IMR-90 (cell line): ENCODE data around the gene SLC13A5. TPM values are rescaled to one million over a fixed set of nuclear protein-coding genes. Genes with fewer than 3 reads are reported as not detected.

Experiments
- ATAC-seq: fragments of 200-7000 bp; cut with Tn5 transposase; 2 replicates; pipeline ENCODE4 v1.9.1; 2020; ENCODE audit warnings: low read depth, mild to moderate bottlenecking, moderate library complexity
- BruUV-seq: library from RNA; stranded (reverse); fragments of 400-500 nt; replicated peaks from 2 replicates; lab custom pipeline; 2021; lab: Mats Ljungman, UMichigan
- CTCF ChIA-PET: fragments of 300-600 bp; formaldehyde crosslinking; extraction: SDS; loops from one replicate; lab custom pipeline; 2021; ENCODE audit warnings: antibody characterized with exemption; lab: Yijun Ruan, JAX
- POLR2A ChIA-PET: fragments of 300-600 bp; sonication (Branson Sonifier 250); formaldehyde crosslinking; loops from one replicate; lab custom pipeline; 2022; ENCODE audit warnings: antibody characterized with exemption; ENCODE audit not compliant: unreplicated experiment; lab: Charles Lee
- DNase-seq: peaks from one replicate; pipeline ENCODE4 v3.0.0; 2013
- H2AFZ ChIP-seq: replicated peaks from 2 replicates; pipeline ENCODE3; 2013; ENCODE audit warnings: low read length, mild to moderate bottlenecking; ENCODE audit not compliant: poor library complexity
- H2AK5ac ChIP-seq: 2 replicates; pipeline ENCODE4 v1.6.1; 2013; ENCODE audit warnings: low read depth, low read length, inconsistent platforms
- H2AK9ac ChIP-seq: replicated peaks from 2 replicates; pipeline ENCODE3; 2013; ENCODE audit warnings: mild to moderate bottlenecking, low read depth, low read length, moderate library complexity; ENCODE audit not compliant: poor library complexity
- H2BK120ac ChIP-seq: 2 replicates; pipeline ENCODE4 v1.6.1; 2013; ENCODE audit warnings: low read depth, low read length, inconsistent platforms
- H2BK15ac ChIP-seq: 3 replicates; pipeline ENCODE4 v1.6.1; 2013; ENCODE audit warnings: low read depth, low read length, inconsistent platforms
- H2BK20ac ChIP-seq: 2 replicates; pipeline ENCODE4 v1.6.1; 2013; ENCODE audit warnings: low read depth, mild to moderate bottlenecking, inconsistent platforms, low read length, moderate library complexity
- H2BK5ac ChIP-seq: 2 replicates; pipeline ENCODE4 v1.6.1; 2013; ENCODE audit warnings: mild to moderate bottlenecking, low read depth, low read length, inconsistent platforms; ENCODE audit not compliant: poor library complexity, severe bottlenecking
- H3K14ac ChIP-seq: replicated peaks from 2 replicates; pipeline ENCODE4 v1.6.1; 2013; ENCODE audit warnings: low read depth, low read length, inconsistent platforms
- H3K18ac ChIP-seq: 2 replicates; pipeline ENCODE4 v1.6.1; 2013; ENCODE audit warnings: low read depth, low read length, control low read depth
- H3K23ac ChIP-seq: 2 replicates; pipeline ENCODE4 v1.6.1; 2013; ENCODE audit warnings: low read depth, low read length, inconsistent platforms
- H3K27ac ChIP-seq: 2 replicates; pipeline ENCODE4 v1.5.1; 2013; ENCODE audit warnings: mild to moderate bottlenecking, control low read depth, low read length; ENCODE audit not compliant: insufficient read depth
- H3K27me3 ChIP-seq: 2 replicates; pipeline ENCODE4 v1.6.1; 2013; ENCODE audit warnings: low read length; ENCODE audit not compliant: control insufficient read depth, insufficient read depth
- H3K36me3 ChIP-seq: 2 replicates; pipeline ENCODE4 v1.6.1; 2013; ENCODE audit warnings: low read length, mixed read lengths; ENCODE audit not compliant: control insufficient read depth, insufficient read depth
- H3K4ac ChIP-seq: 2 replicates; pipeline ENCODE4 v1.6.1; 2013; ENCODE audit warnings: low read depth, low read length, inconsistent platforms
- H3K4me1 ChIP-seq: 2 replicates; pipeline ENCODE4 v1.6.1; 2013; ENCODE audit warnings: low read length, mixed read lengths; ENCODE audit not compliant: control insufficient read depth, insufficient read depth
- H3K4me2 ChIP-seq: 2 replicates; pipeline ENCODE4 v1.6.1; 2013; ENCODE audit warnings: low read depth, mild to moderate bottlenecking, control low read depth, low read length, moderate library complexity
- H3K4me3 ChIP-seq: 2 replicates; pipeline ENCODE4 v1.5.1; 2013; ENCODE audit warnings: low read depth, mild to moderate bottlenecking, control low read depth, low read length, moderate library complexity; ENCODE audit not compliant: insufficient read depth
- H3K56ac ChIP-seq: 2 replicates; pipeline ENCODE4 v1.6.1; 2013; ENCODE audit warnings: low read length, inconsistent platforms; ENCODE audit not compliant: insufficient read depth; ENCODE audit errors: extremely low read depth
- H3K79me1 ChIP-seq, 2 experiments: 2 replicates each; pipeline ENCODE4 v1.6.1; 2013; ENCODE audit warnings: low read length in 2 of 2, inconsistent platforms in 1 of 2, low read depth in 1 of 2
- H3K9ac ChIP-seq: 2 replicates; pipeline ENCODE4 v1.6.1; 2013; ENCODE audit warnings: low read depth, low read length, control low read depth
- H3K9me1 ChIP-seq: 2 replicates; pipeline ENCODE4 v1.6.1; 2013; ENCODE audit warnings: low read length, inconsistent platforms; ENCODE audit not compliant: insufficient read depth
- H3K9me3 ChIP-seq: 2 replicates; pipeline ENCODE4 v1.6.1; 2013; ENCODE audit warnings: low read length; ENCODE audit not compliant: control insufficient read depth, insufficient read depth
- H4K20me1 ChIP-seq: 2 replicates; pipeline ENCODE4 v1.6.1; 2013; ENCODE audit warnings: low read length, inconsistent platforms; ENCODE audit not compliant: insufficient read depth
- H4K5ac ChIP-seq: 2 replicates; pipeline ENCODE4 v1.6.1; 2013; ENCODE audit warnings: mild to moderate bottlenecking, low read depth, low read length, control low read depth
- H4K8ac ChIP-seq, 2 experiments: 2 replicates each; pipeline ENCODE4 v1.6.1; 2013; ENCODE audit warnings: low read depth in 2 of 2, low read length in 2 of 2, control low read depth in 1 of 2, inconsistent platforms in 1 of 2
- H4K91ac ChIP-seq: 2 replicates; pipeline ENCODE4 v1.6.1; 2013; ENCODE audit warnings: low read depth, low read length, inconsistent platforms; ENCODE audit not compliant: insufficient read depth
- FOS ChIP-seq: fragments of 150-350 bp; IDR thresholded peaks from 2 replicates; pipeline ENCODE4 v1.6.1; 2016; ENCODE audit warnings: low read depth, low read length
- MAFK ChIP-seq: IDR thresholded peaks from 2 replicates; pipeline ENCODE4 v1.6.1; 2012; ENCODE audit warnings: low read depth, low read length, improper control_type of control experiment
- MAZ ChIP-seq: IDR thresholded peaks from 2 replicates; pipeline ENCODE4 v1.6.1; 2012; ENCODE audit warnings: low read depth, mild to moderate bottlenecking, low read length, improper control_type of control experiment, moderate library complexity, borderline replicate concordance
- RAD21 ChIP-seq: IDR thresholded peaks from 2 replicates; pipeline ENCODE4 v1.6.1; 2012; ENCODE audit warnings: low read length, improper control_type of control experiment
- RFX5 ChIP-seq: IDR thresholded peaks from 2 replicates; pipeline ENCODE4 v1.8.0; 2012; ENCODE audit warnings: low read depth, mild to moderate bottlenecking, low read length, moderate library complexity
- WGBS, 2 experiments: methylation state at CpG; one replicate each; pipeline versions ENCODE4 v1.1.5 to v1.1.7; 2013; ENCODE audit warnings: missing lambda C conversion rate in 2 of 2; ENCODE audit not compliant: insufficient read length in 1 of 2; ENCODE audit errors: extremely low coverage in 2 of 2; 5-methylcytosine and 5-hydroxymethylcytosine counted together
- dilution Hi-C: fragments of 300-500 bp; cut with HindIII; formaldehyde crosslinking; loops from one replicate; pipeline ENCODE4 v1.14.3; 2018; ENCODE audit warnings: low sequenced_read_pairs; ENCODE audit not compliant: unreplicated experiment
- in situ Hi-C: fragments of 300-500 bp; cut with MboI; formaldehyde crosslinking; loops from 3 replicates; pipeline ENCODE4 v1.14.3; 2019; ENCODE audit warnings: low sequenced_read_pairs, inconsistent platforms, mixed read lengths
- intact Hi-C: fragments of 100-400 bp; cut with micrococcal nuclease; formaldehyde crosslinking; loops from 2 replicates; pipeline ENCODE4 v1.10.0; 2022
- polyA plus RNA-seq, 3 experiments: library from polyadenylated mRNA; depleted of rRNA; stranded (reverse); fragments of >200 nt; gene quantifications; 2 replicates each; pipeline ENCODE4 v1.2.3, GENCODE V29; 2012; ENCODE audit warnings: low replicate concordance in 1 of 3
- total RNA-seq: library from RNA; depleted of rRNA; stranded (reverse); fragments of >200 nt; gene quantifications from 2 replicates; pipeline ENCODE4 v1.2.3, GENCODE V29; 2012
- TF ChIP-seq, protein P1 (sequence below): fragments of 150-350 bp; IDR thresholded peaks from 2 replicates; pipeline ENCODE4 v1.6.1; 2016; ENCODE audit warnings: low read depth, mild to moderate bottlenecking, low read length, moderate library complexity, borderline replicate concordance

Gene SLC13A5
- total and polyA plus RNA-seq, 2 of the 4 experiments (the other 2 are of a cell fraction): not detected

DNA sequence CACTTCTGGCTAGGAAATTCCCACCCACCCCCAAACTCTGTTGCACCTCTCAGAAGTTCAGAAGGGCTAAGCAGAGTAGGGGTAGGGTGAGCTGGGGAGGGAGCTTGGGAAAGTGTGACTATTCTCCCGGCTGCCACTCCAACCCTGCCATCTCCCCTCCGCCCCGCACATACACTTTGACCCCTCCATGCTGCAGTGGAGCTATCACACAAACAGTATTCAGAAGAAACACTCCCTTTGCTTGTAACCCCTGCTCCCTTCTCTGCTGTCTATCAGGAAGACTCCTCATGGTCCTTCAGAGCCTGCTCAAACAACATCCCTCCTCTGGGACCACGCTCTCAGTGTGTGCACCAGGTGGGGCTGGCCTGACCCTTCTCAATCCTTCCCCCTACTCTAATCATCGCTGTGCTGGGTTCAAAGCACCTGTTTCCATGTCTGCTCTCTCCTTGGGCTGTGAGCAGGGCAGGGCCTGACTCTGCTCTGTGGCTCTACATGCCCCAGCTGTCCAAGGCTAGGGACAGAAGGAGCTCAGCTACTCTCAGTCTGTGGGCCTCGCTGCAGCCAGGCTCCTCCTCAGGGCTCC, 8.6 kb downstream of the SLC13A5 start:
- WGBS, 2 experiments: 73% methylated on average over 2 of the region's 6 CpGs; no CpG with 5 or more reads in 1 of the 2 experiments
- dilution Hi-C loops: no loop called here
- Histone ChIP-seq H2AK9ac (no peak overlapping the region), H3K14ac (no peak overlapping the region), H3K27ac (no peak overlapping the region), H3K18ac (no peak overlapping the region), H3K4me2 (no peak overlapping the region), H2BK15ac (no peak overlapping the region), H3K9ac (no peak overlapping the region), H3K9me3 (no peaks in the 10 kb centered on the region), H2AFZ (no peak overlapping the region), H4K8ac (no peak overlapping the region), H3K56ac (no peak overlapping the region), H3K27me3 (peaks cover 15% of the 10 kb centered on the region), H3K9me1 (no peaks in the 10 kb centered on the region), H3K4me1 (no peaks in the 10 kb centered on the region), H2BK5ac (no peak overlapping the region), H3K4me3 (no peak overlapping the region), H3K79me1 (no peaks in the 10 kb centered on the region), H2AK5ac (no peak overlapping the region), H3K4ac (no peak overlapping the region), H3K23ac (no peak overlapping the region), H4K5ac (no peak overlapping the region), H4K91ac (no peak overlapping the region), H4K20me1 (no peaks in the 10 kb centered on the region), H2BK20ac (no peak overlapping the region), H2BK120ac (no peak overlapping the region), H3K36me3 (no peaks in the 10 kb centered on the region)
- CTCF ChIA-PET: no interaction called here
- POLR2A ChIA-PET: no interaction called here
- intact Hi-C loops: no loop called here
- in situ Hi-C loops: no loop called here
- ATAC-seq (no peak), DNase-seq (no peak)
- no peak for TF ChIP-seq RAD21
- TF ChIP-seq MAZ: no peak
- TF ChIP-seq FOS: no peak
- TF ChIP-seq MAFK: no peak
- TF ChIP-seq, protein P1, sequence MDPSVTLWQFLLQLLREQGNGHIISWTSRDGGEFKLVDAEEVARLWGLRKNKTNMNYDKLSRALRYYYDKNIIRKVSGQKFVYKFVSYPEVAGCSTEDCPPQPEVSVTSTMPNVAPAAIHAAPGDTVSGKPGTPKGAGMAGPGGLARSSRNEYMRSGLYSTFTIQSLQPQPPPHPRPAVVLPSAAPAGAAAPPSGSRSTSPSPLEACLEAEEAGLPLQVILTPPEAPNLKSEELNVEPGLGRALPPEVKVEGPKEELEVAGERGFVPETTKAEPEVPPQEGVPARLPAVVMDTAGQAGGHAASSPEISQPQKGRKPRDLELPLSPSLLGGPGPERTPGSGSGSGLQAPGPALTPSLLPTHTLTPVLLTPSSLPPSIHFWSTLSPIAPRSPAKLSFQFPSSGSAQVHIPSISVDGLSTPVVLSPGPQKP: no peak
- no peak for TF ChIP-seq RFX5
- BruUV-seq: no TSS peak
